H1 (cell line): Measurements from ENCODE around the gene CNNM2. TPM values are rescaled to one million over a fixed set of nuclear protein-coding genes. Genes with fewer than 3 reads are reported as not detected.

ENCODE experiments used
- CTCF ChIA-PET: fragments of 300-600 bp; sonication (Branson Sonifier 250); formaldehyde crosslinking; loops from one replicate; lab custom pipeline; 2021; ENCODE audit not compliant: partially characterized antibody; lab: Charles Lee
- POLR2A ChIA-PET: fragments of 300-600 bp; sonication (Branson Sonifier 250); formaldehyde crosslinking; loops from one replicate; lab custom pipeline; 2021; ENCODE audit warnings: inconsistent platforms; ENCODE audit not compliant: partially characterized antibody; lab: Charles Lee
- DNase-seq, 2 experiments: peaks; one replicate each; pipeline versions ENCODE4 v3.0.0 to v3.0.0-alpha.2; 2010 to 2022; ENCODE audit warnings: low spot score in 2 of 2, low read depth in 1 of 2, mixed read lengths in 1 of 2
- FAIRE-seq: peaks from 2 replicates; lab custom pipeline; 2011; peaks lifted over from hg19 to GRCh38; lab: Jason Lieb, UNC
- H2AFZ ChIP-seq: 2 replicates; pipeline ENCODE4 v1.8.1; 2012; ENCODE audit warnings: low read length, inconsistent platforms
- H2AK5ac ChIP-seq: 2 replicates; pipeline ENCODE4 v1.6.1; 2013; ENCODE audit warnings: low read depth, low read length
- H2BK120ac ChIP-seq: replicated peaks from 2 replicates; pipeline ENCODE3; 2013; ENCODE audit warnings: low read depth, low read length, inconsistent platforms
- H2BK12ac ChIP-seq: 2 replicates; pipeline ENCODE4 v1.6.1; 2013; ENCODE audit warnings: low read depth, low read length
- H2BK15ac ChIP-seq: 2 replicates; pipeline ENCODE4 v1.6.1; 2013; ENCODE audit warnings: low read length
- H2BK20ac ChIP-seq: 2 replicates; pipeline ENCODE4 v1.6.1; 2013; ENCODE audit warnings: low read length
- H2BK5ac ChIP-seq: 2 replicates; pipeline ENCODE4 v1.6.1; 2013; ENCODE audit warnings: low read depth, low read length
- H3K14ac ChIP-seq: 2 replicates; pipeline ENCODE4 v1.6.1; 2013; ENCODE audit warnings: inconsistent platforms; ENCODE audit not compliant: insufficient read length
- H3K18ac ChIP-seq: 2 replicates; pipeline ENCODE4 v1.6.1; 2013; ENCODE audit warnings: low read length; ENCODE audit errors: extremely low read depth
- H3K23ac ChIP-seq: 2 replicates; pipeline ENCODE4 v1.6.1; 2013; ENCODE audit warnings: inconsistent platforms; ENCODE audit not compliant: insufficient read length
- H3K23me2 ChIP-seq: 2 replicates; pipeline ENCODE4 v1.6.1; 2013; ENCODE audit warnings: low read depth, low read length
- H3K27ac ChIP-seq: 2 replicates; pipeline ENCODE4 v1.6.1; 2011; ENCODE audit warnings: low read depth, low read length, inconsistent platforms
- H3K27me3 ChIP-seq, 4 experiments: replicated peaks in 1 of 4; 1 replicate in 1 of 4; 2 replicates in 3 of 4; pipeline versions ENCODE4 v1.6.1 to v1.8.1; 2011 to 2013; ENCODE audit warnings: low read length in 3 of 4, mild to moderate bottlenecking in 3 of 4, inconsistent platforms in 2 of 4, mixed read lengths in 2 of 4, moderate library complexity in 1 of 4; ENCODE audit not compliant: control insufficient read depth in 3 of 4, insufficient read depth in 3 of 4; ENCODE audit errors: extremely low read depth in 1 of 4
- H3K36me3 ChIP-seq, 4 experiments: 2 replicates each; pipeline versions ENCODE4 v1.6.1 to v1.8.1; 2011 to 2013; ENCODE audit warnings: mild to moderate bottlenecking in 4 of 4, low read length in 3 of 4, moderate library complexity in 2 of 4, control low read depth in 1 of 4, inconsistent platforms in 1 of 4; ENCODE audit not compliant: insufficient read depth in 4 of 4, control insufficient read depth in 2 of 4
- H3K4ac ChIP-seq: replicated peaks from 2 replicates; pipeline ENCODE3; 2013; ENCODE audit warnings: low read length, low read depth, mixed read lengths, inconsistent platforms; ENCODE audit not compliant: insufficient read length
- H3K4me1 ChIP-seq, 4 experiments: replicated peaks in 1 of 4; 1 replicate in 1 of 4; 2 replicates in 3 of 4; pipeline versions ENCODE4 v1.6.1 to v1.8.1; 2011 to 2013; ENCODE audit warnings: low read length in 3 of 4, inconsistent platforms in 2 of 4, mixed read lengths in 1 of 4; ENCODE audit not compliant: insufficient read depth in 4 of 4, control insufficient read depth in 3 of 4
- H3K4me2 ChIP-seq, 2 experiments: 2 replicates each; pipeline versions ENCODE4 v1.6.1 to v1.8.1; 2011 to 2013; ENCODE audit warnings: low read depth in 2 of 2, low read length in 2 of 2, control low read depth in 1 of 2, inconsistent platforms in 1 of 2, mild to moderate bottlenecking in 1 of 2; ENCODE audit not compliant: insufficient read depth in 1 of 2
- H3K4me3 ChIP-seq, 4 experiments: fragments of 200-600, 300-600 bp in 1 of 4; sonication (generic), shearing (Covaris generic), sonication (Bioruptor Twin) in 1 of 4; 2 replicates each; pipeline versions ENCODE4 v1.5.1 to v1.8.1; 2011 to 2016; ENCODE audit warnings: low read length in 4 of 4, low read depth in 3 of 4, control low read depth in 2 of 4, inconsistent platforms in 2 of 4, mild to moderate bottlenecking in 2 of 4, mixed read lengths in 1 of 4, moderate library complexity in 1 of 4; ENCODE audit not compliant: insufficient read depth in 2 of 4; ENCODE audit errors: extremely low read depth in 1 of 4
- H3K56ac ChIP-seq: replicated peaks from 2 replicates; pipeline ENCODE3; 2013; ENCODE audit warnings: low read depth, mild to moderate bottlenecking, mixed read lengths, low read length, inconsistent platforms; ENCODE audit not compliant: insufficient read length
- H3K79me1 ChIP-seq: 2 replicates; pipeline ENCODE4 v1.6.1; 2013; ENCODE audit warnings: low read depth, low read length, control low read depth
- H3K79me2 ChIP-seq, 2 experiments: 2 replicates each; pipeline versions ENCODE4 v1.6.1 to v1.8.1; 2012 to 2013; ENCODE audit warnings: low read length in 2 of 2, mild to moderate bottlenecking in 2 of 2, inconsistent platforms in 1 of 2; ENCODE audit not compliant: insufficient read depth in 2 of 2, control insufficient read depth in 1 of 2
- H3K9ac ChIP-seq, 4 experiments: replicated peaks in 1 of 4; 1 replicate in 1 of 4; 2 replicates in 3 of 4; pipeline versions ENCODE4 v1.6.1 to v1.8.1; 2011 to 2013; ENCODE audit warnings: low read depth in 3 of 4, low read length in 3 of 4, control low read depth in 2 of 4, mild to moderate bottlenecking in 2 of 4, moderate library complexity in 2 of 4, inconsistent platforms in 1 of 4; ENCODE audit errors: extremely low read depth in 1 of 4
- H3K9me3 ChIP-seq, 2 experiments: 2 replicates each; pipeline versions ENCODE4 v1.6.1 to v1.8.1; 2012 to 2013; ENCODE audit warnings: mild to moderate bottlenecking in 2 of 2, moderate library complexity in 2 of 2, control low read depth in 1 of 2, inconsistent platforms in 1 of 2, low read depth in 1 of 2, low read length in 1 of 2, mixed read lengths in 1 of 2; ENCODE audit not compliant: insufficient read depth in 2 of 2
- H4K20me1 ChIP-seq, 2 experiments: replicated peaks in 1 of 2; 2 replicates each; pipeline versions ENCODE3 to v1.8.1; 2011 to 2013; ENCODE audit warnings: inconsistent platforms in 2 of 2, low read length in 2 of 2, mild to moderate bottlenecking in 1 of 2; ENCODE audit not compliant: insufficient read depth in 2 of 2, control insufficient read depth in 1 of 2
- H4K5ac ChIP-seq: 2 replicates; pipeline ENCODE4 v1.6.1; 2013; ENCODE audit warnings: low read length, low read depth, mixed read lengths, inconsistent platforms; ENCODE audit not compliant: insufficient read length
- H4K8ac ChIP-seq: 2 replicates; pipeline ENCODE4 v1.8.0; 2013; ENCODE audit warnings: mild to moderate bottlenecking, moderate library complexity, low read length, inconsistent platforms; ENCODE audit not compliant: insufficient read depth; ENCODE audit errors: extremely low read depth
- H4K91ac ChIP-seq: replicated peaks from 2 replicates; pipeline ENCODE3; 2013; ENCODE audit warnings: low read length, mixed read lengths, inconsistent platforms; ENCODE audit not compliant: insufficient read length
- CEBPB ChIP-seq: IDR thresholded peaks from 2 replicates; pipeline ENCODE4 v1.6.1; 2012; ENCODE audit warnings: low read depth, low read length
- RNF2 ChIP-seq: fragments of 200-900, 300-1000 bp; sonication (generic); IDR thresholded peaks from 2 replicates; pipeline ENCODE4 v1.7.1; 2016; ENCODE audit warnings: borderline replicate concordance, low read depth, mild to moderate bottlenecking, antibody characterized with exemption, low read length; ENCODE audit not compliant: poor library complexity, severe bottlenecking; ENCODE audit errors: missing control alignments
- WGBS, 2 experiments: shearing (Covaris generic) in 1 of 2; methylation state at CpG; one replicate each; pipeline versions ENCODE4 v1.1.6 to v1.1.7; 2013 to 2015; ENCODE audit warnings: low lambda C conversion rate in 2 of 2, mixed read lengths in 2 of 2, inconsistent platforms in 1 of 2, low coverage in 1 of 2, missing lambda C conversion rate in 1 of 2; ENCODE audit not compliant: insufficient replicate concordance in 2 of 2, insufficient coverage in 1 of 2, insufficient read length in 1 of 2; ENCODE audit errors: extremely low coverage in 1 of 2, missing lambda C conversion rate in 1 of 2; 5-methylcytosine and 5-hydroxymethylcytosine counted together
- polyA plus RNA-seq, 7 experiments: library from polyadenylated mRNA; depleted of rRNA in 3 of 7; stranded (reverse) in 5 of 7; unstranded in 2 of 7; fragments of >200 nt in 5 of 7; fragments of 200-250 nt in 2 of 7; gene quantifications; 1 replicate in 5 of 7; 2 replicates in 1 of 7; 4 replicates in 1 of 7; pipeline versions ENCODE4 v1.2.1 to v1.2.3, GENCODE V29; 2011 to 2013; ENCODE audit warnings: missing spikeins in 2 of 7, mixed read lengths in 2 of 7
- total RNA-seq: library from RNA; stranded (reverse); fragmentation: NEBNext Ultra II Directional; extraction: Animal tissue kit (Norgen Biotek cat#: 25700); gene quantifications from 2 replicates; pipeline ENCODE4 v1.2.1, GENCODE V29; 2021

The CNNM2 gene
- total and polyA plus RNA-seq, 2 of the 8 experiments (the other 6 are each of a cell fraction or from before 2014, with no cell fraction given) = 7.3 to 23.6 TPM

DNA sequence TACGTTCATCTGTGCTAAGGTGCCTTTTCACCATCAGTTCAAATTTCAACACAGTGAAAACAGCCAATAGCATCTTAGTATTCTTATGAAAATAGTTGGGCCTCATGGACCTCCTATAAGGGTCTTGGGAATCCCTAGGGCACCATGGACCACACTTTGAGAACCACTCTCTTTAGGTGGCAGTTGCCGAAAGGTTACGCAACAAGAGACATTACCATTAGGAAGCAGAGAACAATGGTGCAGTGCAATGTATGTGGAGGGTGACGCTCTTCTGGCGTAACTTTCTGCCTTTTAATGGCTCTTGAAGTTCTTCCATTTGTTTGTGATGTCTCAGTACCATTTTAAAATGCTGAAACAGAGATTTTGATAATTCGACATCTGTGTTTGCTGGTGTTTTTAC, 131.1 kb downstream of the CNNM2 start:
- no peak overlapping the region for H3K4me2 ChIP-seq
- TF ChIP-seq RNF2 (no peak), CEBPB (peak; percentile 92)
- no peak overlapping the region for H4K5ac ChIP-seq
- H3K79me1 ChIP-seq = no peaks in the 10 kb centered on the region
- no peak overlapping the region for H2BK5ac ChIP-seq
- peaks cover 0 to 4% (median 2%) of the 10 kb centered on the region in 4 experiments; a peak in 1 of 7 replicates for H3K4me1 ChIP-seq
- WGBS, 2 experiments = 91% methylated on average over 6 of the region's 6 CpGs; no CpG with 5 or more reads in 1 of the 2 experiments
- no peak overlapping the region for H3K9ac ChIP-seq
- no peaks in the 10 kb centered on the region for H3K27me3 ChIP-seq
- no peak overlapping the region for H2BK15ac ChIP-seq
- DNase-seq = no peak
- H2AK5ac ChIP-seq = no peak overlapping the region
- H2BK12ac ChIP-seq = no peak overlapping the region
- H3K14ac ChIP-seq = no peak overlapping the region
- no peak overlapping the region for H2BK120ac ChIP-seq
- no peak overlapping the region for H3K23ac ChIP-seq
- no peak overlapping the region for H3K4me3 ChIP-seq
- ChIA-PET POLR2A (no interaction called here), CTCF (interaction anchor here (0.9 to 2.1 kb wide), 3 partner anchors 9 to 296 kb away, joined by 3 to 7 read pairs (median 4); partner anchors contain the start of gene CNNM2)
- no peak overlapping the region for H2AFZ ChIP-seq
- no peak overlapping the region for H3K27ac ChIP-seq
- H4K91ac ChIP-seq = no peak overlapping the region
- H3K9me3 ChIP-seq = no peaks in the 10 kb centered on the region
- H3K79me2 ChIP-seq = no peaks in the 10 kb centered on the region
- no peak overlapping the region for H3K4ac ChIP-seq
- no peaks in the 10 kb centered on the region for H3K36me3 ChIP-seq
- no peak for FAIRE-seq
- H2BK20ac ChIP-seq = no peak overlapping the region
- H3K56ac ChIP-seq = no peak overlapping the region
- H3K23me2 ChIP-seq = no peaks in the 10 kb centered on the region
- H3K18ac ChIP-seq = no peak overlapping the region
- no peaks in the 10 kb centered on the region for H4K20me1 ChIP-seq
- no peak overlapping the region for H4K8ac ChIP-seq
